Endothelial cell (in vitro differentiated cells): ENCODE results near the gene BST1. TPM values are rescaled to one million over a fixed set of nuclear protein-coding genes. Genes with fewer than 3 reads are reported as not detected.

Experiments
- DNase-seq: peaks from one replicate; pipeline ENCODE4 v3.0.0; 2021; ENCODE audit warnings: low spot score
- H3K27ac Mint-ChIP-seq: one replicate; pipeline ENCODE4 v1.8.0; 2021; ENCODE audit warnings: mixed read lengths, inconsistent platforms; ENCODE audit not compliant: unreplicated experiment
- H3K27me3 Mint-ChIP-seq: one replicate; pipeline ENCODE4 v1.8.0; 2021; ENCODE audit warnings: mild to moderate bottlenecking, moderate library complexity, mixed read lengths, inconsistent platforms; ENCODE audit not compliant: unreplicated experiment
- H3K36me3 Mint-ChIP-seq: one replicate; pipeline ENCODE4 v1.8.0; 2021; ENCODE audit warnings: mild to moderate bottlenecking, low read depth, mixed read lengths, inconsistent platforms; ENCODE audit not compliant: unreplicated experiment
- H3K4me1 Mint-ChIP-seq: one replicate; pipeline ENCODE4 v1.8.0; 2021; ENCODE audit warnings: mild to moderate bottlenecking, mixed read lengths, inconsistent platforms; ENCODE audit not compliant: unreplicated experiment
- H3K4me3 Mint-ChIP-seq: one replicate; pipeline ENCODE4 v1.8.0; 2021; ENCODE audit warnings: mild to moderate bottlenecking, mixed read lengths, inconsistent platforms; ENCODE audit not compliant: unreplicated experiment
- H3K9me3 Mint-ChIP-seq: one replicate; pipeline ENCODE4 v1.8.0; 2021; ENCODE audit warnings: mixed read lengths, inconsistent platforms; ENCODE audit not compliant: unreplicated experiment
- CTCF ChIP-seq: fragments of 200-600 bp; sonication (generic); IDR thresholded peaks from one replicate; pipeline ENCODE4 v1.5.0; 2021; ENCODE audit warnings: antibody characterized with exemption; ENCODE audit not compliant: unreplicated experiment
- total RNA-seq: library from RNA; stranded (reverse); fragmentation: NEBNext Ultra II Directional; extraction: Animal tissue kit (Norgen Biotek cat#: 25700); gene quantifications from one replicate; pipeline ENCODE4 v1.2.1, GENCODE V29; 2021; ENCODE audit not compliant: unreplicated experiment

Gene BST1
- total RNA-seq, 1 donor from 2014 or later, result 12.6 TPM

GRCh38 chr4:15659768-15660570, 42.9 kb upstream of the BST1 start:
- Mint-ChIP-seq H3K4me1 (peaks cover 10% of the 10 kb centered on the region), H3K36me3 (no peaks in the 10 kb centered on the region), H3K4me3 (no peak overlapping the region), H3K27ac (no peak overlapping the region), H3K9me3 (no peaks in the 10 kb centered on the region), H3K27me3 (peaks cover 10% of the 10 kb centered on the region)
- no peak for TF ChIP-seq CTCF
- DNase-seq, result no peak

GRCh38 chr4:15665753-15666365, 37.0 kb upstream of the BST1 start:
- H3K27ac Mint-ChIP-seq, result no peak overlapping the region
- no peak for TF ChIP-seq CTCF
- no peak for DNase-seq

GRCh38 chr4:15667006-15667405, 35.9 kb upstream of the BST1 start:
- no peaks in the 10 kb centered on the region for H3K27me3 Mint-ChIP-seq
- DNase-seq, result no peak
- H3K9me3 Mint-ChIP-seq, result no peaks in the 10 kb centered on the region
- TF ChIP-seq CTCF, result no peak
- peaks cover 5% of the 10 kb centered on the region for H3K36me3 Mint-ChIP-seq
- no peak overlapping the region for H3K4me3 Mint-ChIP-seq
- peaks cover 13% of the 10 kb centered on the region for H3K4me1 Mint-ChIP-seq
- no peak overlapping the region for H3K27ac Mint-ChIP-seq

More at GRCh38 chr4:15665753-15666365, 37.0 kb upstream of the BST1 start:
- no peak overlapping the region for H3K4me3 Mint-ChIP-seq
- no peaks in the 10 kb centered on the region for H3K9me3 Mint-ChIP-seq
- no peaks in the 10 kb centered on the region for H3K27me3 Mint-ChIP-seq
- peaks cover 5% of the 10 kb centered on the region for H3K36me3 Mint-ChIP-seq
- H3K4me1 Mint-ChIP-seq, result peaks cover 13% of the 10 kb centered on the region

- Mint-ChIP-seq H3K9me3 (no peaks in the 10 kb centered on the region), H3K36me3 (peaks cover 5% of the 10 kb centered on the region), H3K27me3 (no peaks in the 10 kb centered on the region), H3K4me3 (no peak overlapping the region), H3K27ac (no peak overlapping the region), H3K4me1 (peaks cover 13% of the 10 kb centered on the region)
- no peak for DNase-seq
- no peak for TF ChIP-seq CTCF
Observed at GRCh38 chr4:15668566-15669435, 34.1 kb upstream of the BST1 start.
